Esophagus squamous epithelium (tissue), 4 donors: Measurements from ENCODE around the gene CHIT1.

Experiments
- CTCF ChIP-seq, 6 experiments: fragments of 450-650 bp in 4 of 6; fragments of 200-600 bp in 2 of 6; sonication (generic) in 2 of 6; IDR thresholded peaks; one replicate each; pipeline ENCODE4 v1.5.1; 2016 to 2019; ENCODE audit warnings: antibody characterized with exemption in 6 of 6, mild to moderate bottlenecking in 4 of 6, moderate library complexity in 4 of 6
- POLR2A ChIP-seq, 4 donors: fragments of 450-650 bp; IDR thresholded peaks; one replicate each; pipeline ENCODE4 v1.6.1; 2017; ENCODE audit warnings: antibody characterized with exemption in 4 of 4, mild to moderate bottlenecking in 4 of 4, moderate library complexity in 3 of 4

- TF ChIP-seq CTCF (IDR thresholded peaks at IDR 0.05), result peak; percentile 98 to 100 (median 99)
- peak in 2 of 4 donors; percentile 44 to 61 for TF ChIP-seq POLR2A (IDR thresholded peaks at IDR 0.05)
These were observed 43.9 kb upstream of the CHIT1 start for GRCh38 chr1:203273206-203273868.
